ENCODE measurements around the gene ITGA6. TPM values are rescaled to one million over a fixed set of nuclear protein-coding genes. Genes with fewer than 3 reads are reported as not detected.
"Not testable (repeated sequence)": the region's sequence is repeated elsewhere in the genome, so short reads cannot be mapped to it uniquely, and the experiment has no call there.

Gene ITGA6
- total RNA-seq, 1 donor from 2014 or later, result 83.8 TPM

DNA sequence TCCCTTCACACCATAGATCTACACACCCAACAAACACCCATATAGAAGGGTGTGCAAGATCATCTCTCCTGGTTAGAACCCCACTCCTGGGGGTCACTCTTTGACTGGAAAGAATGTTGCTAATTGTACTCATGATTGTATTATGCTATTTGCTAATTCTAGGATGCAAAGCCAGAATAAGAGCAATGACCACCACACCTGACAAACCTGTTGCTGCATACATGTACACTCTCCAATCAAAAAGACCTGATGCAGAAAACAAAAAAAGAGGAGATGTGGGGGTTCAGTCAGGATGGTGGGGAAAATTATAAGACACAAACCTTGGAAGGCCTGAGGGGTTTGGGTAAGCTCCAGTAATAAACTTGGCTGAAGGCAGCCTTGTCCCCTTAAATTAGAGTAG, 91.6 kb downstream of the ITGA6 start:
- no peak overlapping the region for H3K4me3 Mint-ChIP-seq (ENCODE audit: low read depth)
- DNase-seq (ENCODE audit: low spot score, unreplicated experiment), result no peak
- no peak overlapping the region for H3K27ac Mint-ChIP-seq
- H3K27me3 Mint-ChIP-seq, result no peaks in the 10 kb centered on the region
- H3K4me1 Mint-ChIP-seq (ENCODE audit: low read depth), result no peaks in the 10 kb centered on the region
- TF ChIP-seq, protein P1, sequence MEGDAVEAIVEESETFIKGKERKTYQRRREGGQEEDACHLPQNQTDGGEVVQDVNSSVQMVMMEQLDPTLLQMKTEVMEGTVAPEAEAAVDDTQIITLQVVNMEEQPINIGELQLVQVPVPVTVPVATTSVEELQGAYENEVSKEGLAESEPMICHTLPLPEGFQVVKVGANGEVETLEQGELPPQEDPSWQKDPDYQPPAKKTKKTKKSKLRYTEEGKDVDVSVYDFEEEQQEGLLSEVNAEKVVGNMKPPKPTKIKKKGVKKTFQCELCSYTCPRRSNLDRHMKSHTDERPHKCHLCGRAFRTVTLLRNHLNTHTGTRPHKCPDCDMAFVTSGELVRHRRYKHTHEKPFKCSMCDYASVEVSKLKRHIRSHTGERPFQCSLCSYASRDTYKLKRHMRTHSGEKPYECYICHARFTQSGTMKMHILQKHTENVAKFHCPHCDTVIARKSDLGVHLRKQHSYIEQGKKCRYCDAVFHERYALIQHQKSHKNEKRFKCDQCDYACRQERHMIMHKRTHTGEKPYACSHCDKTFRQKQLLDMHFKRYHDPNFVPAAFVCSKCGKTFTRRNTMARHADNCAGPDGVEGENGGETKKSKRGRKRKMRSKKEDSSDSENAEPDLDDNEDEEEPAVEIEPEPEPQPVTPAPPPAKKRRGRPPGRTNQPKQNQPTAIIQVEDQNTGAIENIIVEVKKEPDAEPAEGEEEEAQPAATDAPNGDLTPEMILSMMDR (IDR thresholded peaks at IDR 0.05; ENCODE audit: unreplicated experiment), result no peak
- peaks cover 5% of the 10 kb centered on the region for H3K36me3 Mint-ChIP-seq (ENCODE audit: insufficient read depth)
- H3K9me3 Mint-ChIP-seq (ENCODE audit: low read depth), result peaks cover 48% of the 10 kb centered on the region

DNA sequence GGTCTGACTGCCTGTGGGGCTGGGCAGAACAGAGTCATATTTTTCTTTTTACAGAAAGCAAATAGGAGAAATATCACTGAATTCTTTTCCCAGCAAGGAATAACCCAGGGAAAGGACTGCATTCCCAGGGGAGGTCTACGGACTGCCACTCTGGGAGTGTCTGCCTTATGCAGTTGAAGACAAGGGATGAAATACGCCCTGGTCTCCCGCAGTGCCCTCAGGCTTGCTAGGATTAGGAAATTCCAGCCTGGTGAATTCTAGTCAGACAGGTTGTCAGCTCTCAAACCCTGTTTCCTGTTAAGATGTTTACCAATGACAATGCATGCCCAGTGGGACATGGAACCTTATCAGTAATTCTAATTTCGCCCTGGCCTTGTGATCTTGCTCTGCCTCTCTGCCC, 98.2 kb downstream of the ITGA6 start:
- Mint-ChIP-seq H3K4me3 (ENCODE audit: low read depth) (no peak overlapping the region), H3K9me3 (ENCODE audit: low read depth) (peaks cover 36% of the 10 kb centered on the region), H3K36me3 (ENCODE audit: insufficient read depth) (no peaks in the 10 kb centered on the region), H3K4me1 (ENCODE audit: low read depth) (no peaks in the 10 kb centered on the region), H3K27me3 (no peaks in the 10 kb centered on the region), H3K27ac (no peak overlapping the region)
- no peak for DNase-seq (ENCODE audit: low spot score, unreplicated experiment)
- TF ChIP-seq, protein P1 (IDR thresholded peaks at IDR 0.05; ENCODE audit: unreplicated experiment), result no peak

DNA sequence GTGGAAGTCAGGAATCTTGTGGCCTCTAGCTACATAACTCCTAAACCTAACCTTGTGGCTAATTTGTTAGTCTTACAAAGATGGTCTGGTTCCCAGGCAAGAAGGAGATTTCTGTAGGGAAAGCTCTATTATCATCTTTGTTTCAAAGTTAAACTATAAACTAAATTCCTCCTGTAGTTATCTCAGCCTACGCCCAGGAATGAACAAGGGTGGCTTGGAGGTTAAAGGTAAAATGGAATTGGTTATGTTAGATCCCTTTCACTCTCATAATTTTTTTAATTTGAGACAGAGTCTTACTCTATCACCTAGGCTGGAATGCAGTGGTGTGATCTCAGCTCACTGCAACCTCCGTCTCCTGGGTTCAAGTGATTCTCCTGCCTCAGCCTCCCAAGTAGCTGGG, 103.9 kb downstream of the ITGA6 start:
- no peak overlapping the region for H3K4me3 Mint-ChIP-seq (ENCODE audit: low read depth)
- no peak overlapping the region for H3K27ac Mint-ChIP-seq
- DNase-seq (ENCODE audit: low spot score, unreplicated experiment), result no peak
- H3K9me3 Mint-ChIP-seq (ENCODE audit: low read depth), result peaks cover 26% of the 10 kb centered on the region
- H3K27me3 Mint-ChIP-seq, result no peaks in the 10 kb centered on the region
- TF ChIP-seq, protein P1 (IDR thresholded peaks at IDR 0.05; ENCODE audit: unreplicated experiment), result no peak
- peaks cover under 1% of the 10 kb centered on the region for H3K36me3 Mint-ChIP-seq (ENCODE audit: insufficient read depth)
- no peaks in the 10 kb centered on the region for H3K4me1 Mint-ChIP-seq (ENCODE audit: low read depth)

DNA sequence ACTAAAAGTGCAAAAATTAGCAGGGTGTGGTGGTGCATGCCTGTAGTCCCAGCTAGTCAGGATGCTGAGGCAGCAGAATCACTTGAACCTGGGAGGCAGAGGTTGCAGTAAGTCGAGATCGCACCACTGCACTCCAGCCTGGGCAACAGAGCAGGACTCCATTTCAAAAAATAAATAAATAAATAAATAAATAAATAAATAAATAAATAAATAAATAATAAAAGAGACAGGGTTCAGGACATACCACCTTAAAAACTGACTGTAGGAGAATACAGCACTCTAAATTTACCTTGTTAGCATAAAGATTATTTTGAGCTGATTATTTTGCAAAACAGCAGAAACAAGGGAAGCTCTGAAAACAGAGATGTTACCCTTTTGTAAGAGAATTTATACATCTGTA, 105.1 kb downstream of the ITGA6 start:
- H3K9me3 Mint-ChIP-seq (ENCODE audit: low read depth), result peaks cover 30% of the 10 kb centered on the region
- H3K27ac Mint-ChIP-seq; H3K36me3 Mint-ChIP-seq (ENCODE audit: insufficient read depth); H3K27me3 Mint-ChIP-seq; H3K4me3 Mint-ChIP-seq (ENCODE audit: low read depth); DNase-seq (ENCODE audit: low spot score, unreplicated experiment); H3K4me1 Mint-ChIP-seq (ENCODE audit: low read depth): not testable (repeated sequence)

DNA sequence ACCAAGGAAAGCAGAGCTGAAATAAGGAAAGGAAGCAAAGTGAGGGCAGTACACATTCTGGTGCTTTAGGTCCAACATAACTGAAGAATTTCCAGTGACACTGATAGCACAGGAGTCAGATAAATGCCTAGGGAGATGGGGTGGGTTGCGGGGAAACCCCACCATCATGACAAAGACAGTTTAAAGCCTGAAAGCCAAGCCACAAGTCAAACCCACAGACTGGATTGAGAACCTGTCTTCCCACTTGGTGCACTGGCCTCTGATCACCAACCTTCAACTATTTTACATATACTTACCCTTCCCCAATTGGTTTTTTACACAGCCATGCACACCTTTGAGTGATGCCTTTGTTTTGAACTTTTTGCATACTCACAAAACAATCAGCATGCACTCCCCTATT, 106.3 kb downstream of the ITGA6 start:
- DNase-seq (ENCODE audit: low spot score, unreplicated experiment), result no peak
- TF ChIP-seq, protein P1 (IDR thresholded peaks at IDR 0.05; ENCODE audit: unreplicated experiment), result no peak
- peaks cover 30% of the 10 kb centered on the region for H3K9me3 Mint-ChIP-seq (ENCODE audit: low read depth)
- no peak overlapping the region for H3K4me3 Mint-ChIP-seq (ENCODE audit: low read depth)
- peaks cover 2% of the 10 kb centered on the region for H3K36me3 Mint-ChIP-seq (ENCODE audit: insufficient read depth)
- no peaks in the 10 kb centered on the region for H3K4me1 Mint-ChIP-seq (ENCODE audit: low read depth)
- H3K27ac Mint-ChIP-seq, result no peak overlapping the region
- no peaks in the 10 kb centered on the region for H3K27me3 Mint-ChIP-seq

DNA sequence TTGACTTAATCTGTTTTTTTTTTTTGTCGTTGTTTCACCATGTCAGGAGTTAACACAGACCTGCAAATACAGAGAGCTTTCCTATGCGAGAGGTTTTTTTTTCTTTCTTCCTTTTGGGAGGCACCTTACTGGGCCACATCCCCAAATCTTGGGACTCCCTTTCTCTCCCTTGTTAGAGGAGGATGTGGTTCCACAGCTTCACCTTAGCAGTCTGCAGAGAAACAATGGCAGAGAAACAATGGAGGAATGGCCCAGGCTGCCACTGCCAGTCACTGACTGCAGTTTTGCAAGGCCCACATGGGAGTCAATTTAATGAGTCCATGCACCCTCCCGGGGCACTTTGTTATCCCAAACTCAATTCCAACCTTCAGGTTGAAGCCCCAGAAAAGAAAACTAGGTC, 107.7 kb downstream of the ITGA6 start:
- TF ChIP-seq, protein P1 (IDR thresholded peaks at IDR 0.05; ENCODE audit: unreplicated experiment), result no peak
- Mint-ChIP-seq H3K9me3 (ENCODE audit: low read depth) (peaks cover 26% of the 10 kb centered on the region), H3K4me1 (ENCODE audit: low read depth) (no peaks in the 10 kb centered on the region), H3K4me3 (ENCODE audit: low read depth) (no peak overlapping the region), H3K27me3 (no peaks in the 10 kb centered on the region), H3K36me3 (ENCODE audit: insufficient read depth) (peaks cover 4% of the 10 kb centered on the region), H3K27ac (no peak overlapping the region)
- DNase-seq (ENCODE audit: low spot score, unreplicated experiment), result no peak

DNA sequence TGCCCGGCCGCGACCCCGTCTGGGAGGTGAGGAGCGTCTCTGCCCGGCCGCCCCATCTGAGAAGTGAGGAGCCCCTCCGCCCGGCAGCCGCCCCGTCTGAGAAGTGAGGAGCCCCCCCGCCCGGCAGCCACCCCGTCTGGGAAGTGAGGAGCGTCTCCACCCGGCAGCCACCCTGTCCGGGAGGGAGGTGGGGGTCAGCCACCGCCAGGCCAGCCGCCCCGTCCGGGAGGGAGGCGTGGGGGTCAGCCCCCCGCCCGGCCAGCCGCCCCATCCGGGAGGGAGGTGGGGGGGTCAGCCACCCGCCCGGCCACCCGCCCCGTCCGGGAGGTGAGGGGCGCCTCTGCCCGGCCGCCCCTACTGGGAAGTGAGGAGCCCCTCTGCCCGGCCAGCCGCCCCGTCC, 110.5 kb downstream of the ITGA6 start:
- not testable (repeated sequence) for H3K4me3 Mint-ChIP-seq (ENCODE audit: low read depth); H3K36me3 Mint-ChIP-seq (ENCODE audit: insufficient read depth); H3K27me3 Mint-ChIP-seq; H3K27ac Mint-ChIP-seq; H3K4me1 Mint-ChIP-seq (ENCODE audit: low read depth); DNase-seq (ENCODE audit: low spot score, unreplicated experiment)
- H3K9me3 Mint-ChIP-seq (ENCODE audit: low read depth), result peaks cover 31% of the 10 kb centered on the region
